HG02981 (cell line): ENCODE results near the gene HDAC4.

Experiments used
- ATAC-seq: cut with Tn5 transposase; IDR thresholded peaks from one replicate; pipeline ENCODE4 v1.9.1; 2021; ENCODE audit warnings: mild to moderate bottlenecking, moderate library complexity; ENCODE audit not compliant: unreplicated experiment

HDAC4 gene

GRCh38 chr2:239148495-239149200 lies 252.2 kb downstream of the HDAC4 start:
- ATAC-seq, result no peak

- no peak for ATAC-seq
Observed at GRCh38 chr2:239147376-239147775, 253.4 kb downstream of the HDAC4 start.

- no peak for ATAC-seq
Observed at GRCh38 chr2:239146741-239147181, 254.1 kb downstream of the HDAC4 start.

GRCh38 chr2:239146011-239146641 lies 254.7 kb downstream of the HDAC4 start:
- no peak for ATAC-seq

- ATAC-seq, result no peak
Observed at GRCh38 chr2:239145601-239146000, 255.2 kb downstream of the HDAC4 start.

GRCh38 chr2:239145106-239145505 lies 255.7 kb downstream of the HDAC4 start:
- no peak for ATAC-seq

GRCh38 chr2:239144713-239144999 lies 256.2 kb downstream of the HDAC4 start:
- ATAC-seq, result no peak

GRCh38 chr2:239143858-239144712 lies 256.7 kb downstream of the HDAC4 start:
- no peak for ATAC-seq

GRCh38 chr2:239142806-239143205 lies 258.0 kb downstream of the HDAC4 start:
- ATAC-seq, result no peak

GRCh38 chr2:239142296-239142695 lies 258.5 kb downstream of the HDAC4 start:
- ATAC-seq, result no peak

GRCh38 chr2:239141021-239141760 lies 259.6 kb downstream of the HDAC4 start:
- ATAC-seq, result no peak

- no peak for ATAC-seq
Observed at GRCh38 chr2:239140346-239141020, 260.3 kb downstream of the HDAC4 start.

- no peak for ATAC-seq
Observed at GRCh38 chr2:239139566-239139965, 261.3 kb downstream of the HDAC4 start.

- ATAC-seq, result no peak
Observed at GRCh38 chr2:239139101-239139500, 261.7 kb downstream of the HDAC4 start.

GRCh38 chr2:239138610-239139009 lies 262.2 kb downstream of the HDAC4 start:
- no peak for ATAC-seq

- no peak for ATAC-seq
Observed at GRCh38 chr2:239137898-239138283, 262.9 kb downstream of the HDAC4 start.

- ATAC-seq, result no peak
Observed at GRCh38 chr2:239137165-239137897, 263.5 kb downstream of the HDAC4 start.

GRCh38 chr2:239136762-239137161 lies 264.1 kb downstream of the HDAC4 start:
- no peak for ATAC-seq

- ATAC-seq, result no peak
Observed at GRCh38 chr2:239136203-239136602, 264.6 kb downstream of the HDAC4 start.

GRCh38 chr2:239135531-239135930 lies 265.3 kb downstream of the HDAC4 start:
- no peak for ATAC-seq
